ENCODE data around the gene LIPT2. TPM values are rescaled to one million over a fixed set of nuclear protein-coding genes. Genes with fewer than 3 reads are reported as not detected.
"Not testable (repeated sequence)": the region's sequence is repeated elsewhere in the genome, so short reads cannot be mapped to it uniquely, and the experiment has no call there.

Gene LIPT2
- total RNA-seq, 1 donor from 2014 or later = 4.1 TPM

- Mint-ChIP-seq H3K4me1 (no peaks in the 10 kb centered on the region), H3K9me3 (peaks cover 3% of the 10 kb centered on the region), H3K27me3 (peaks cover 7% of the 10 kb centered on the region), H3K36me3 (ENCODE audit: low read depth) (no peaks in the 10 kb centered on the region), H3K27ac (no peak overlapping the region), H3K4me3 (no peak overlapping the region)
- ATAC-seq (ENCODE audit: low read depth) (no peak), DNase-seq (no peak)
- intact Hi-C loops (cut with micrococcal nuclease) = no loop called here
- no peak for TF ChIP-seq CTCF (IDR thresholded peaks at IDR 0.05)
- ChIA-PET CTCF (no interaction called here), POLR2A (no interaction called here)
These were observed 29.3 kb upstream of the LIPT2 start for GRCh38 chr11:74522776-74523175.

GRCh38 chr11:74521666-74522252 lies 28.2 kb upstream of the LIPT2 start:
- Mint-ChIP-seq H3K36me3 (ENCODE audit: low read depth) (no peaks in the 10 kb centered on the region), H3K9me3 (peaks cover 7% of the 10 kb centered on the region), H3K4me3 (no peak overlapping the region), H3K4me1 (no peaks in the 10 kb centered on the region), H3K27me3 (peaks cover 7% of the 10 kb centered on the region), H3K27ac (no peak overlapping the region)
- no peak for DNase-seq
- ChIA-PET CTCF (no interaction called here), POLR2A (no interaction called here)
- no peak for TF ChIP-seq CTCF (IDR thresholded peaks at IDR 0.05)
- intact Hi-C loops (cut with micrococcal nuclease) = no loop called here
- no peak for ATAC-seq (ENCODE audit: low read depth)

DNA sequence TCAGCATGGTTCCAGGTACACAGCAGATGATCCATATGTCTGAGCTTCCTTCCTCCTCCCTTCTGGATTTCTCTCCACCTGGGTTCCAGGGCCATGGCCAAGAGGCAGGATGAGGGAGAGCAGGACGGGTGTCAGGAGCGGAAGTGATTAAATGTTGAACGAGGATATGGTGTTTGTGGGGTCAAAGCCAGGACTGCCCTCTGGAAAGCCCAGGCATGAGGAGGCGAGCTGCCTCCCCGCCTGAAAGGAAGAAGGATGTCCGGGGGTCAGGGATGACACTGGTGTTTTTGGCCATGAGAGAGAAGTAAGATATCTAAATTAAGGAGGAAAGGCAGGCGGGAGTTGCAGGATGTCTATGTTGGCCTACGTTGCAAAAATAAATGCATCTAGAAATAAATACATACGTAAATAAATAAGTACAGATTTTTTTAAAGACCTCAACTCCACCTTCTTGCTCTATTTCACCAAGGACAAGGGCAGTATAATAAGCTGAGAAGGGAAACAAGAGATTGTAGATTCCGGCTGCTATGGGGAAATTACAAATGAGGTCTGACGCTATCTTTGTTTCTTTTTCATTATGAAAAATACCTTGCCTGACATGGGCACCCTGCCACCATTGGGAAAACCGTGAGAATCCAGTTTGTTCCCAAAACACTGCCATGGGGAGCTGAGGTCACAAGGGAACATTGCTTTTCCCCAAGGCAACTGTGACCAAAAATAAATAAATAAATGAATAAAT lies 27.6 kb upstream of the LIPT2 start:
- Mint-ChIP-seq H3K36me3 (ENCODE audit: low read depth) (no peaks in the 10 kb centered on the region), H3K9me3 (peaks cover 7% of the 10 kb centered on the region), H3K4me1 (no peaks in the 10 kb centered on the region), H3K4me3 (no peak overlapping the region), H3K27ac (no peak overlapping the region), H3K27me3 (peaks cover 7% of the 10 kb centered on the region)
- CTCF ChIA-PET = no interaction called here
- POLR2A ChIA-PET = no interaction called here
- intact Hi-C loops (cut with micrococcal nuclease) = no loop called here
- DNase-seq (no peak), ATAC-seq (ENCODE audit: low read depth) (no peak)
- TF ChIP-seq CTCF (IDR thresholded peaks at IDR 0.05) = no peak

GRCh38 chr11:74520316-74520715 lies 26.8 kb upstream of the LIPT2 start:
- no peak for TF ChIP-seq CTCF (IDR thresholded peaks at IDR 0.05)
- no peaks in the 10 kb centered on the region for H3K4me1 Mint-ChIP-seq
- no peak for ATAC-seq (ENCODE audit: low read depth)
- no peak overlapping the region for H3K4me3 Mint-ChIP-seq
- intact Hi-C loops (cut with micrococcal nuclease) = no loop called here
- CTCF ChIA-PET = no interaction called here
- H3K9me3 Mint-ChIP-seq = peaks cover 7% of the 10 kb centered on the region
- no peak overlapping the region for H3K27ac Mint-ChIP-seq
- no peaks in the 10 kb centered on the region for H3K36me3 Mint-ChIP-seq (ENCODE audit: low read depth)
- peaks cover 7% of the 10 kb centered on the region for H3K27me3 Mint-ChIP-seq
- no peak for DNase-seq
- POLR2A ChIA-PET = no interaction called here

DNA sequence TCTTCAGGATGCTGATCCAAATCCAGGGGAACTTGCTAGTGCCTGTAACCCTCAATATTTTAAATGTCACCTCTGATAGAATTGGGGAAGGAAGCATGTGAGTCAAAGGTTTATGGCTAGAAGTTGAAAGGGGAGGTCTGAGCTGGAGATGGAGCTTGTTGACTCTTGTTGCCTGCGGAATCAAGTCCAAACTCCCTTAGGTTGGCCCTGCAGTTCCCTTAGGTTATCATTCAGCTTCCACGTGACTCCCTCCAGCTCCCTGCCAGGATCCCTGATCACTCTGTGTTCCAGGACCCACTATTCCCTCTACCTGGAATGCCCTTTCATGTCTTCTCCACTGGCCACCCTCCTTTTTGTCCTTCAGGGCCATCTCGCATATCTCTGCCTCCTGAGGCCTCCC lies 26.2 kb upstream of the LIPT2 start:
- ChIA-PET CTCF (no interaction called here), POLR2A (no interaction called here)
- DNase-seq = no peak
- Mint-ChIP-seq H3K9me3 (peaks cover 7% of the 10 kb centered on the region), H3K4me1 (no peaks in the 10 kb centered on the region), H3K4me3 (no peak overlapping the region), H3K36me3 (ENCODE audit: low read depth) (no peaks in the 10 kb centered on the region), H3K27ac (no peak overlapping the region), H3K27me3 (peaks cover 7% of the 10 kb centered on the region)
- intact Hi-C loops (cut with micrococcal nuclease) = no loop called here
- TF ChIP-seq CTCF (IDR thresholded peaks at IDR 0.05) = no peak
- ATAC-seq (ENCODE audit: low read depth) = no peak

- peaks cover 11% of the 10 kb centered on the region for H3K9me3 Mint-ChIP-seq
- ATAC-seq (ENCODE audit: low read depth); H3K27me3 Mint-ChIP-seq; H3K4me3 Mint-ChIP-seq; CTCF ChIA-PET; POLR2A ChIA-PET; intact Hi-C loops (cut with micrococcal nuclease); H3K36me3 Mint-ChIP-seq (ENCODE audit: low read depth); H3K27ac Mint-ChIP-seq; DNase-seq; H3K4me1 Mint-ChIP-seq: not testable (repeated sequence)
These were observed 24.1 kb upstream of the LIPT2 start for GRCh38 chr11:74517592-74517991.

Data from activated B cell treated with CpG ODN at 0.5 μM for 24 hours (primary cell).